HepG2 (cell line): ENCODE measurements around the gene ANKZF1. TPM values are rescaled to one million over a fixed set of nuclear protein-coding genes. Genes with fewer than 3 reads are reported as not detected.
A peak's percentile ranks its signal among the peaks of the same experiment; 100 is the strongest.

Experiments
- ARNTL ChIP-seq: sonication (generic); formaldehyde crosslinking; IDR thresholded peaks from 2 replicates; pipeline ENCODE4 v1.4.0; 2020; ENCODE audit warnings: mild to moderate bottlenecking, missing genetic modification reagents
- ASH2L ChIP-seq: fragments of 300-600, 200-600 bp; sonication (generic); IDR thresholded peaks from 2 replicates; pipeline ENCODE4 v1.7.0; 2017; ENCODE audit warnings: low read depth, mild to moderate bottlenecking, moderate library complexity, mixed read lengths, low read length; ENCODE audit not compliant: insufficient read length
- CBX1 ChIP-seq: IDR thresholded peaks from one replicate; pipeline ENCODE4 v1.6.1; 2016; ENCODE audit warnings: antibody characterized with exemption, low read depth
- MEF2D ChIP-seq: sonication (generic); formaldehyde crosslinking; IDR thresholded peaks from 2 replicates; pipeline ENCODE4 v1.5.1; 2020; ENCODE audit warnings: mild to moderate bottlenecking, missing genetic modification reagents
- PAWR ChIP-seq: sonication (generic); formaldehyde crosslinking; IDR thresholded peaks from 2 replicates; pipeline ENCODE4 v1.4.0; 2020; ENCODE audit warnings: missing genetic modification reagents, mild to moderate bottlenecking, borderline replicate concordance
- SIX1 ChIP-seq: sonication (generic); formaldehyde crosslinking; IDR thresholded peaks from 2 replicates; pipeline ENCODE4 v1.4.0; 2020; ENCODE audit warnings: missing genetic modification reagents, borderline replicate concordance
- SOX5 ChIP-seq: IDR thresholded peaks from 2 replicates; pipeline ENCODE4 v1.6.1; 2016; ENCODE audit warnings: borderline replicate concordance
- polyA plus RNA-seq, 8 experiments: library from polyadenylated mRNA; depleted of rRNA in 3 of 8; stranded (reverse) in 7 of 8; unstranded in 1 of 8; fragments of >200 nt; fragmentation: Illumina TruSeq in 4 of 8; extraction: Trizol in 4 of 8; gene quantifications; 2 replicates each; pipeline versions ENCODE4 v1.2.1 to v1.2.3, GENCODE V29; 2011 to 2016; ENCODE audit warnings: low read depth in 4 of 8, missing spikeins in 1 of 8, mixed read lengths in 1 of 8; ENCODE audit not compliant: insufficient read depth in 1 of 8
- total RNA-seq, 5 experiments: library from RNA; depleted of rRNA; stranded (reverse); fragments of >200 nt; fragmentation: Illumina TruSeq; extraction: Trizol; gene quantifications; 2 replicates each; pipeline ENCODE4 v1.2.3, GENCODE V29; 2016; ENCODE audit warnings: low read depth in 1 of 5
- TF ChIP-seq, protein P1 (sequence below): sonication (generic); formaldehyde crosslinking; IDR thresholded peaks from one replicate; pipeline ENCODE4 v1.5.1; 2020; ENCODE audit warnings: mild to moderate bottlenecking, missing genetic modification reagents; ENCODE audit errors: not compliant biosample characterization
- TF ChIP-seq, protein P2 (sequence below): sonication (generic); formaldehyde crosslinking; IDR thresholded peaks from 2 replicates; pipeline ENCODE4 v1.8.0; 2023; ENCODE audit warnings: mild to moderate bottlenecking, missing genetic modification reagents
- TF ChIP-seq, protein P3 (sequence below): fragments of 450-650 bp; IDR thresholded peaks from 2 replicates; pipeline ENCODE4 v1.6.1; 2017; ENCODE audit warnings: mild to moderate bottlenecking
- TF ChIP-seq, protein P4 (sequence below): sonication (generic); formaldehyde crosslinking; IDR thresholded peaks from 2 replicates; pipeline ENCODE4 v1.4.0; 2020; ENCODE audit warnings: missing genetic modification reagents

Gene ANKZF1
- total and polyA plus RNA-seq, 2 of the 13 experiments (the other 11 are each of a cell fraction or from before 2014, with no cell fraction given), result 25.3 to 128 TPM

DNA sequence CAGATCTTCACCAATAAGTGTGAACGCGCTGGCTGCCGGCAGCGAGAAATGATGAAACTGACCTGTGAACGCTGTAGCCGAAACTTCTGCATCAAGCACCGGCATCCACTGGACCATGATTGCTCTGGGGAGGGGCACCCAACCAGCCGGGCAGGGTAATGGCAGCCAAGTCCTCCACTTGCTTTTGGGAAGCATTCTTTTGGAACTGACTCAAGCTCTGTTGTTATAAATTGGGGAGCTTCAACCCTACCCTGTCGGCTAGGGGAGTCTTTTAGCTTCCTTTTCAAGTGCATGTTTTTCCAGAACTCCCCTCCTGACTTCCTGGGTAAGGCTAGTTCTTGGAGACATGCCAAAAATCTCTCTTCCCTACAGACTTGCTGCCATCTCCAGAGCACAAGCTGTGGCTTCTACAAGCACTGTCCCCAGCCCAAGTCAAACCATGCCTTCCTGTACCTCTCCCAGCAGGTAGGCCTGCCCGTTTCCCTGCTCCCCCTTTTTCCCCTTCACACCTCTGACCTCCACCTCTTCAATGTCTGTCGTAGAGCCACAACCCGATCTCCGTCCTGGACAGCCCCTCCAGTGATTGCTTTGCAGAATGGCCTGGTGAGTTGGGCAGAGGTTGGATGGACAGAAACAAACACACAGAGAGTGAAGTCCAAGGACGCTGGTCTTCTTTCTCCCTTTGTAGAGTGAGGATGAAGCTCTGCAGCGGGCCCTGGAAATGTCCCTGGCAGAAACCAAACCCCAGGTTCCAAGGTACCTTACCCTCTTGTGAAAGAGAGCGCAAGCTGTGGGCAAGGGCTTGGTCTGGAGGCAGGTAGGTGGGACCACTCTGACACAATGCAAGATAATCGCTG is 21.5 kb upstream of the ANKZF1 start (continued):
- TF ChIP-seq SIX1, result 0 out of 2 replicates have a peak, but pooled peaks have one; percentile 55
- TF ChIP-seq, protein P1, sequence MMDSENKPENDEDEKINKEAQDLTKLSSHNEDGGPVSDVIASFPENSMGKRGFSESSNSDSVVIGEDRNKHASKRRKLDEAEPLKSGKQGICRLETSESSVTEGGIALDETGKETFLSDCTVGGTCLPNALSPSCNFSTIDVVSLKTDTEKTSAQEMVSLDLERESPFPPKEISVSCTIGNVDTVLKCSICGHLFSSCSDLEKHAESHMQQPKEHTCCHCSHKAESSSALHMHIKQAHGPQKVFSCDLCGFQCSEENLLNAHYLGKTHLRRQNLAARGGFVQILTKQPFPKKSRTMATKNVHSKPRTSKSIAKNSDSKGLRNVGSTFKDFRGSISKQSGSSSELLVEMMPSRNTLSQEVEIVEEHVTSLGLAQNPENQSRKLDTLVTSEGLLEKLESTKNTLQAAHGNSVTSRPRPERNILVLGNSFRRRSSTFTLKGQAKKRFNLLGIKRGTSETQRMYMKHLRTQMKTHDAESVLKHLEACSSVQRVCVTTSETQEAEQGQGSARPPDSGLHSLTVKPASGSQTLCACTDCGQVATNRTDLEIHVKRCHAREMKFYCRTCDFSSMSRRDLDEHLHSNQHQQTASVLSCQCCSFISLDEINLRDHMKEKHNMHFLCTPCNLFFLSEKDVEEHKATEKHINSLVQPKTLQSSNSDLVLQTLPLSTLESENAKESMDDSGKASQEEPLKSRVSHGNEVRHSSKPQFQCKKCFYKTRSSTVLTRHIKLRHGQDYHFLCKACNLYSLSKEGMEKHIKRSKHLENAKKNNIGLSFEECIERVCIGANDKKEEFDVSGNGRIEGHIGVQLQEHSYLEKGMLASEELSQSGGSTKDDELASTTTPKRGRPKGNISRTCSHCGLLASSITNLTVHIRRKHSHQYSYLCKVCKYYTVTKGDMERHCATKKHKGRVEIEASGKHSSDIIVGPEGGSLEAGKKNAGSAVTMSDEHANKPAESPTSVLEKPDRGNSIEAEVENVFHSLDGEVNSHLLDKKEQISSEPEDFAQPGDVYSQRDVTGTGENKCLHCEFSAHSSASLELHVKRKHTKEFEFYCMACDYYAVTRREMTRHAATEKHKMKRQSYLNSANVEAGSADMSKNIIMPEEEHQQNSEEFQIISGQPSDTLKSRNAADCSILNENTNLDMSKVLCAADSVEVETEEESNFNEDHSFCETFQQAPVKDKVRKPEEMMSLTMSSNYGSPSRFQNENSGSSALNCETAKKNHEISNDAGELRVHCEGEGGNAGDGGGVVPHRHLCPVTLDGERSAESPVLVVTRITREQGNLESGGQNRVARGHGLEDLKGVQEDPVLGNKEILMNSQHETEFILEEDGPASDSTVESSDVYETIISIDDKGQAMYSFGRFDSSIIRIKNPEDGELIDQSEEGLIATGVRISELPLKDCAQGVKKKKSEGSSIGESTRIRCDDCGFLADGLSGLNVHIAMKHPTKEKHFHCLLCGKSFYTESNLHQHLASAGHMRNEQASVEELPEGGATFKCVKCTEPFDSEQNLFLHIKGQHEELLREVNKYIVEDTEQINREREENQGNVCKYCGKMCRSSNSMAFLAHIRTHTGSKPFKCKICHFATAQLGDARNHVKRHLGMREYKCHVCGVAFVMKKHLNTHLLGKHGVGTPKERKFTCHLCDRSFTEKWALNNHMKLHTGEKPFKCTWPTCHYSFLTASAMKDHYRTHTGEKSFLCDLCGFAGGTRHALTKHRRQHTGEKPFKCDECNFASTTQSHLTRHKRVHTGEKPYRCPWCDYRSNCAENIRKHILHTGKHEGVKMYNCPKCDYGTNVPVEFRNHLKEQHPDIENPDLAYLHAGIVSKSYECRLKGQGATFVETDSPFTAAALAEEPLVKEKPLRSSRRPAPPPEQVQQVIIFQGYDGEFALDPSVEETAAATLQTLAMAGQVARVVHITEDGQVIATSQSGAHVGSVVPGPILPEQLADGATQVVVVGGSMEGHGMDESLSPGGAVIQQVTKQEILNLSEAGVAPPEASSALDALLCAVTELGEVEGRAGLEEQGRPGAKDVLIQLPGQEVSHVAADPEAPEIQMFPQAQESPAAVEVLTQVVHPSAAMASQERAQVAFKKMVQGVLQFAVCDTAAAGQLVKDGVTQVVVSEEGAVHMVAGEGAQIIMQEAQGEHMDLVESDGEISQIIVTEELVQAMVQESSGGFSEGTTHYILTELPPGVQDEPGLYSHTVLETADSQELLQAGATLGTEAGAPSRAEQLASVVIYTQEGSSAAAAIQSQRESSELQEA (CRISPR knock-in tag), result no peak
- TF ChIP-seq, protein P2, sequence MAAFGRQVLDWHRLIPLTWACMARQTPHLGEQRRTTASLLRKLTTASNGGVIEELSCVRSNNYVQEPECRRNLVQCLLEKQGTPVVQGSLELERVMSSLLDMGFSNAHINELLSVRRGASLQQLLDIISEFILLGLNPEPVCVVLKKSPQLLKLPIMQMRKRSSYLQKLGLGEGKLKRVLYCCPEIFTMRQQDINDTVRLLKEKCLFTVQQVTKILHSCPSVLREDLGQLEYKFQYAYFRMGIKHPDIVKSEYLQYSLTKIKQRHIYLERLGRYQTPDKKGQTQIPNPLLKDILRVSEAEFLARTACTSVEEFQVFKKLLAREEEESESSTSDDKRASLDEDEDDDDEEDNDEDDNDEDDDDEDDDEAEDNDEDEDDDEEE, result peak; percentile 42; the same call in 1 of the 2 replicates
- TF ChIP-seq, protein P3, sequence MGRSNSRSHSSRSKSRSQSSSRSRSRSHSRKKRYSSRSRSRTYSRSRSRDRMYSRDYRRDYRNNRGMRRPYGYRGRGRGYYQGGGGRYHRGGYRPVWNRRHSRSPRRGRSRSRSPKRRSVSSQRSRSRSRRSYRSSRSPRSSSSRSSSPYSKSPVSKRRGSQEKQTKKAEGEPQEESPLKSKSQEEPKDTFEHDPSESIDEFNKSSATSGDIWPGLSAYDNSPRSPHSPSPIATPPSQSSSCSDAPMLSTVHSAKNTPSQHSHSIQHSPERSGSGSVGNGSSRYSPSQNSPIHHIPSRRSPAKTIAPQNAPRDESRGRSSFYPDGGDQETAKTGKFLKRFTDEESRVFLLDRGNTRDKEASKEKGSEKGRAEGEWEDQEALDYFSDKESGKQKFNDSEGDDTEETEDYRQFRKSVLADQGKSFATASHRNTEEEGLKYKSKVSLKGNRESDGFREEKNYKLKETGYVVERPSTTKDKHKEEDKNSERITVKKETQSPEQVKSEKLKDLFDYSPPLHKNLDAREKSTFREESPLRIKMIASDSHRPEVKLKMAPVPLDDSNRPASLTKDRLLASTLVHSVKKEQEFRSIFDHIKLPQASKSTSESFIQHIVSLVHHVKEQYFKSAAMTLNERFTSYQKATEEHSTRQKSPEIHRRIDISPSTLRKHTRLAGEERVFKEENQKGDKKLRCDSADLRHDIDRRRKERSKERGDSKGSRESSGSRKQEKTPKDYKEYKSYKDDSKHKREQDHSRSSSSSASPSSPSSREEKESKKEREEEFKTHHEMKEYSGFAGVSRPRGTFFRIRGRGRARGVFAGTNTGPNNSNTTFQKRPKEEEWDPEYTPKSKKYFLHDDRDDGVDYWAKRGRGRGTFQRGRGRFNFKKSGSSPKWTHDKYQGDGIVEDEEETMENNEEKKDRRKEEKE, result no peak
- TF ChIP-seq ARNTL (CRISPR knock-in tag), result peak; percentile 42; the same call in 1 of the 2 replicates
- peak; percentile 84 for TF ChIP-seq MEF2D (CRISPR knock-in tag)
- TF ChIP-seq ASH2L, result peak; percentile 95
- TF ChIP-seq, protein P4, sequence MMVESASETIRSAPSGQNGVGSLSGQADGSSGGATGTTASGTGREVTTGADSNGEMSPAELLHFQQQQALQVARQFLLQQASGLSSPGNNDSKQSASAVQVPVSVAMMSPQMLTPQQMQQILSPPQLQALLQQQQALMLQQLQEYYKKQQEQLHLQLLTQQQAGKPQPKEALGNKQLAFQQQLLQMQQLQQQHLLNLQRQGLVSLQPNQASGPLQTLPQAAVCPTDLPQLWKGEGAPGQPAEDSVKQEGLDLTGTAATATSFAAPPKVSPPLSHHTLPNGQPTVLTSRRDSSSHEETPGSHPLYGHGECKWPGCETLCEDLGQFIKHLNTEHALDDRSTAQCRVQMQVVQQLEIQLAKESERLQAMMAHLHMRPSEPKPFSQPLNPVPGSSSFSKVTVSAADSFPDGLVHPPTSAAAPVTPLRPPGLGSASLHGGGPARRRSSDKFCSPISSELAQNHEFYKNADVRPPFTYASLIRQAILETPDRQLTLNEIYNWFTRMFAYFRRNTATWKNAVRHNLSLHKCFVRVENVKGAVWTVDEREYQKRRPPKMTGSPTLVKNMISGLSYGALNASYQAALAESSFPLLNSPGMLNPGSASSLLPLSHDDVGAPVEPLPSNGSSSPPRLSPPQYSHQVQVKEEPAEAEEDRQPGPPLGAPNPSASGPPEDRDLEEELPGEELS, result peak; percentile 76
- peak; percentile 9 for TF ChIP-seq CBX1
- peak; percentile 77; the same call in 1 of the 2 replicates for TF ChIP-seq SOX5
- TF ChIP-seq PAWR (CRISPR knock-in tag), result no peak
